KMS-11 (cell line): ENCODE measurements around the gene ZRANB1.

ENCODE experiments used
- H2AFZ ChIP-seq: fragments of 200-600 bp; sonication (generic); 2 replicates; pipeline ENCODE4 v1.6.1; 2016; ENCODE audit warnings: antibody characterized with exemption, mixed run types, low read depth
- H3K27ac ChIP-seq: fragments of 200-600 bp; sonication (generic); 2 replicates; pipeline ENCODE4 v1.6.1; 2016; ENCODE audit warnings: mild to moderate bottlenecking, mixed run types
- H3K27me3 ChIP-seq: fragments of 200-600 bp; sonication (generic); 2 replicates; pipeline ENCODE4 v1.6.1; 2017; ENCODE audit warnings: mild to moderate bottlenecking, low read depth, mixed run types, moderate library complexity; ENCODE audit not compliant: insufficient read depth
- H3K36me3 ChIP-seq: fragments of 200-600 bp; sonication (generic); 2 replicates; pipeline ENCODE4 v1.6.1; 2017; ENCODE audit warnings: mild to moderate bottlenecking, mixed run types; ENCODE audit not compliant: insufficient read depth
- H3K4me1 ChIP-seq: fragments of 200-600 bp; sonication (generic); 2 replicates; pipeline ENCODE4 v1.6.1; 2016; ENCODE audit warnings: mild to moderate bottlenecking, low read depth, mixed run types; ENCODE audit not compliant: poor library complexity, severe bottlenecking
- H3K4me2 ChIP-seq: fragments of 200-600 bp; sonication (generic); 2 replicates; pipeline ENCODE4 v1.7.0; 2016; ENCODE audit warnings: mild to moderate bottlenecking, mixed run types
- H3K4me3 ChIP-seq: fragments of 200-600 bp; sonication (generic); IDR thresholded peaks from 2 replicates; pipeline ENCODE4 v1.6.1; 2017; ENCODE audit warnings: low read depth, low read length, mixed read lengths; ENCODE audit not compliant: insufficient read depth
- H3K79me2 ChIP-seq: fragments of 200-600 bp; sonication (generic); 2 replicates; pipeline ENCODE4 v1.6.1; 2016; ENCODE audit warnings: low read depth, mixed run types; ENCODE audit not compliant: insufficient read depth
- H3K9ac ChIP-seq: fragments of 200-600 bp; sonication (generic); 2 replicates; pipeline ENCODE4 v1.6.1; 2016; ENCODE audit warnings: mild to moderate bottlenecking, mixed run types
- H4K20me1 ChIP-seq: fragments of 200-600 bp; sonication (generic); 2 replicates; pipeline ENCODE4 v1.6.1; 2016; ENCODE audit warnings: mild to moderate bottlenecking, mixed run types; ENCODE audit not compliant: insufficient read depth
- CTCF ChIP-seq: fragments of 200-600 bp; sonication (generic); conservative IDR thresholded peaks from 2 replicates; pipeline ENCODE4 v1.6.1; 2017; ENCODE audit warnings: low read depth, mild to moderate bottlenecking, antibody characterized with exemption, low read length, moderate library complexity, mixed read lengths

The ZRANB1 gene

GRCh38 chr10:125007436-125007835 is 65.5 kb downstream of the ZRANB1 start:
- no peaks in the 10 kb centered on the region for H3K27me3 ChIP-seq
- no peaks in the 10 kb centered on the region for H3K4me1 ChIP-seq
- H3K4me2 ChIP-seq: no peak overlapping the region
- no peak overlapping the region for H2AFZ ChIP-seq
- no peaks in the 10 kb centered on the region for H4K20me1 ChIP-seq
- no peaks in the 10 kb centered on the region for H3K79me2 ChIP-seq
- no peak overlapping the region for H3K4me3 ChIP-seq
- no peak overlapping the region for H3K9ac ChIP-seq
- no peaks in the 10 kb centered on the region for H3K36me3 ChIP-seq
- no peak overlapping the region for H3K27ac ChIP-seq
- TF ChIP-seq CTCF: no peak

DNA sequence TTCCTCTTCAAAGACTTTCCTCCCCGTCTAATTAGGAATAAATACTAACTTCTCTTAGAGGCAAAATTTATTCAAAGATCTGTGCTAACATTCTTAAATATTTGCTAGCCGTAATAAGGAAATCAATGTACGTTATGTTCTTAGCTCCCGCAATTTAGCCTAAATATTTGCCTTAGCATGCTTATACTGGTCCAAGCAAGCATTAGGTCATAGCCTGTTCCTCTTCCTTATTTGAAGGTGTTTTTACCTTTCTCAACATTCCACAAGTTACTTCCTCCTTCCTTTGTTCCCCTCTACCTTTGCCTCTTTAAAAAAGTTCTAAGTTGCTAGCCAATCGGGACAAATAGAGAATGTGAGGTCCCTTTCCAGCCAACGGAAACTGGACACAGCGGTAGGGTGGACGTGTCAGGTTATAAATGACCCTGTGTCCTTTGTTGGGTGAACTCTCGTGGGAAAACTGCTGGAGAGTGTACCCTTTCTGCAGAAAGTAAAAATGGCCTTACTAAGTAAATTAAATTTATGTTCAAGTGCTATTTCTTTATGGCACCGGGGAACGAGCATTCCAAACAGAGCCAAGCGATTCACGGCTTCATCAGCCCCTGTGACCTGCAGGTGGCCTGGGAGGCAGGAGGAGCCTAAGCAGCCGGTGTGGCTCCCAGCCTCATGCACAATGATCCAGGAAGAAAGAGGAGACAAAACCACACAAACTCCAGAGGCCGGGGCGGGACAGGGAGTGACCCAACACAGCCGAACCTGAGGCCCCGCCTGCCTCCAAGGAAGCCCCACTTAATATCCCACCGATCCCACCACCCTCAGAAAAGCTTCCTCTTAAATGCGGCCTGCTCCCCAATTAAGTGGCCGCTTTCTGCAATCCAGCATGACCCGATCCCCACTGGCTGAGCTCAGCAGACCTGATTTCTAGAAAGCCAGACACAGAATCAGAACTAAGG is 67.0 kb downstream of the ZRANB1 start:
- Histone ChIP-seq H3K4me2 (no peak overlapping the region), H3K27ac (no peak overlapping the region), H3K79me2 (no peaks in the 10 kb centered on the region), H4K20me1 (no peaks in the 10 kb centered on the region), H3K36me3 (no peaks in the 10 kb centered on the region), H3K27me3 (no peaks in the 10 kb centered on the region), H3K9ac (no peak overlapping the region), H2AFZ (no peak overlapping the region), H3K4me1 (no peaks in the 10 kb centered on the region), H3K4me3 (no peak overlapping the region)
- no peak for TF ChIP-seq CTCF

DNA sequence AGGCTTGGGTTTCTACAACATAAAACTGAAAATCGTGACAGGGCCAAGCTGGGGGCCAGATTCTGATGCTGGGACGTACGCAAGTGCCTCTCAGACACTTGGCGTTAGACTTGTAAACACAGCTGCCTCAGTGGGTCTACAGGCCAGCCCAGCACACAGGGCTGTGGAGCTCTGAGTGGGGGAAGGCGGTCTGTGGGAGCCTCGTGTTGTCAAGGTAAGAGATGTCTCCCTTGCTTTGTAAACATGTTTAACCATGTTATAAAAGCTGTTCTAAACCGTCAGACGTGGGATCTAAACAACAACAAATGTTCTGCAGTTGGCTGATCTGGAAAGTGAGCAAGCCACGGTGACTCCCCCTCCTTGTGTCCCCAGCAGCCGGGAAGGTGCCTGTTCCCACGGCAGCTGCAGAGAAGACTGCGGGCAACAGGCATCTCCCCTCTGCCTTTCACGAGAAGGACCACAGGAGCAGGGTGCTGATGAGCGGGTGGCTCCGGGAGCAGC is 67.8 kb downstream of the ZRANB1 start:
- no peaks in the 10 kb centered on the region for H3K36me3 ChIP-seq
- H4K20me1 ChIP-seq: no peaks in the 10 kb centered on the region
- H3K9ac ChIP-seq: no peak overlapping the region
- no peak for TF ChIP-seq CTCF
- H3K27ac ChIP-seq: no peak overlapping the region
- no peak overlapping the region for H3K4me3 ChIP-seq
- H3K4me2 ChIP-seq: no peak overlapping the region
- no peaks in the 10 kb centered on the region for H3K79me2 ChIP-seq
- H3K4me1 ChIP-seq: no peaks in the 10 kb centered on the region
- H2AFZ ChIP-seq: no peak overlapping the region
- no peaks in the 10 kb centered on the region for H3K27me3 ChIP-seq

DNA sequence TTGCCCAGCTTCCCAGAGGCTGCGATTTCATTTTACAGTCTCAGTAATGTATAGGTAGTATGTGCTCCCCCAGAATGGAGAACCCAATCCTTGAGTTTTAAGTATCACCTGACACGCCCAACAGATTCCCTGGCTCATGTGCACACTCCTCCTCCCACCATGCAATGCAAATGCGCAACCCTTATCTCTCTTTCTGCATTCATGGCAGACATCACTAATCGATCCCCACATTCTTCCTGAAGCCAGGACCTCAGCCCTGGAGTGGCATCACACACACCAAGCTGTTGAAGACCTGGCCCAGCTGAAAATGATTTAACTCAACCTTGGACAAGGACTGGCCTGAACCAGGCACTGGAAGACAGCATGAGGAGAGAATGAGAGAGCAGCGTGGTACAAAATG is 68.4 kb downstream of the ZRANB1 start:
- Histone ChIP-seq H3K4me1 (no peaks in the 10 kb centered on the region), H3K4me3 (no peak overlapping the region), H3K9ac (no peak overlapping the region), H2AFZ (no peak overlapping the region), H4K20me1 (no peaks in the 10 kb centered on the region), H3K27me3 (no peaks in the 10 kb centered on the region), H3K36me3 (no peaks in the 10 kb centered on the region), H3K27ac (no peak overlapping the region), H3K4me2 (no peak overlapping the region), H3K79me2 (no peaks in the 10 kb centered on the region)
- no peak for TF ChIP-seq CTCF
